Stimulated activated CD8-positive, alpha-beta memory T cell treated with anti-CD3 and anti-CD28 coated beads, Interleukin-7, amount 100 ng/mL, for 1 hour (primary cell): Measurements from ENCODE around the gene TBCCD1.
"Not testable (repeated sequence)": the region's sequence is repeated elsewhere in the genome, so short reads cannot be mapped to it uniquely, and the experiment has no call there.

Experiments
- DNase-seq, 2 donors: peaks; one replicate each; pipeline ENCODE4 v3.0.0-alpha.2; 2020; ENCODE audit warnings: low read depth in 2 of 2

Gene TBCCD1

DNA sequence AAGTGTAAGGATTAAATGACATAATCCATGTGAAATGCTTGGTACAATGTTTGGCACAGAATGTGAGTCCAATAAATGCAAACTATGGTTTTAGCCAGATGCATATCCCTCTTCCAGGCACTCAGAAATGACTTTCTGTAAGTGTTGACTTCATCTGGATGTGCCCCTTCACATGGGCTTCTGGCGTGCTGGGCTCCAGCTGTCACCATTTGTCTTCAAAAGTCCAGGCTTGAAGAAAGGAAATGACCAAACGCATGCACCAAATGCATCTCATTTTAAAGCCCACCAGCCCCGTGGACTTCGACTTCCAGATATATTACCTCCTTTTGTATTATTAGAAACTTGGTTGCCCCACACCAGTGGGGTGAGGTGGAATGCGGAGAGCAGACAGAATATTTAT is 46.7 kb downstream of the TBCCD1 start:
- no peak for DNase-seq

DNA sequence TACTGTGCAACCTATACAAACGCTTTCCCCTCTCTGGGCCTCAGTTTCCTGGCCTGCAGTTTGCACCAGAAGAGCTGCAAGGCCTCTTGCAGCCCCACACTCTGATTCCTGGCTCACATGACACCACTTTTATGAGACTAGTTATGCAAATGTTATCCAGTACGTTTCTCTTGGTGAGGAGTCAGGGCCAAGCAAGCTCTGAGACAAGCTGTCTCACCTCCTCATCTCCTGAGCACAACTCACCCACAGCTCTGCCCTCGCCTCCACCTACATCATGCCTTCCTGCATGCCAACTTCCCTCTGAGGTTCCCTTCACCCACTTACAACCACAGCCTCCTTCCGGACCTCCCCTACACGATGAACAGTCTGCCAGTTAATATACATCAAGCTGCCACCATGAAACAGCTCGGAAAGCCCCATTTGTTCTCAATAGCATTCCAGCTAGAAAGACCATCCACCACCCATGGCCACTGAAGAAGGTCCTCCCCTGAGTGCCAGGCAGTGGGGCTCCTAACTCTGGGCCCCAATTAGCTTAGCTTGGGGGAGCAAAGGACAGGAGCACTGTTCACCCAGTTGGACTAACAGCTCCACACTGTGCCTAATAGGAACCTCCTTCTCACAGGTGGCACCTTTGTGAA is 48.0 kb downstream of the TBCCD1 start:
- peak; percentile 14 to 24 for DNase-seq

DNA sequence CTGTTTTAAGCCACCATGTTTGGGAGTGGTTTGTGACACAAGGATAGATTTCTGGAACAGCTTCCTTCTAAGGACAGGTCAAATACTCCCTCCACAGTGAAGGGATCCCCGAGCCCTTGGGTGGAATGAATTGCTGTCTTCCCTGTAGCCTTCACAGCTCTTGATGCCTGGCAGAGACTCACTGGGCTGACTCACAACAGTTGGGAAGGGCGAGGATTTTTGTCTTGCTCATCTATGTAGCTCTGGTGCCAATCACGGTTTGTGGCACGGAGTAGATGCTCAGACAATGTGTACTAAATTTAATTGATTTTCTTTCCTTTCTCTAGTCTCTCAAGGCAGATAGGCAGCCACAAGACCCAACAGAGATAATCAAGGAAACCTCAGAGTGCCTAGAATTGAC is 49.9 kb downstream of the TBCCD1 start:
- no peak for DNase-seq

DNA sequence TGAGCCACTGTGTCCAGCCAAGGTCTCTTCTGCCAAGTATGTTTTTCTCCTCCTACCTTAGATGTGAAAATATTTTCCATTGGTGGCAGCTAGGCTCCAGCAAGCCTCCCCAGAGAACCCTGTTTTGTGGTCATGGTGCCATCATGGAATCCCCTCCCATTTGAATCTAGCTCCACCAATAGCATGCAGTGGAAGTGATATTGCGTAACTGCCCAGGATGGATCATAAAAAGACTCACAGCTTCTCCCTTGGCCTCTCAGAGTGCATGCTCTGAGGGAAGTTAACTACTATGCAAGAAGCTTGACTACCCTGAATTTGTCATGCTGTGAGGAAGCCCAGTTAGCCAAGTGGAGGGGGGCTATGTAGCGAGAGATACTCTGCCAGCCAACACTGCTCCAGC is 50.5 kb downstream of the TBCCD1 start:
- DNase-seq: no peak

DNA sequence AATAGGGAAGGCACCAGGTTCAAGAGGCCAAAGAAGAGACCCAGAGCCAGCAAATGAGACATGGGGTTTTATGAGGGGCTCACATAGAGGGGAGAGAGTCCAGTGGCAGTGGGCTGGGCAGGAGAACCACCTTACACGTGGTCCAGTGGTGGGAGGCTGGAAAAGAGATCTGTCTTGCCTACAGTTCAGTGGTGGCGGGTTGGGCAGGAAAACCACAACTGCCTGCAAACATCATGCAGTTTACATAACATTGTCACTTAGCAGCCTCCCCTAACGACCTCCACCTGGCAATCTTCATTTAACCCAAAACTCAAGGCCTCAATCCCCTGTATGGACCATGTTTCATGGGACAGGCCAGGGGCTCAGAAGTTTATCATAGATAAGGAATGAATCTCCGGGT is 52.0 kb downstream of the TBCCD1 start:
- no peak for DNase-seq

DNA sequence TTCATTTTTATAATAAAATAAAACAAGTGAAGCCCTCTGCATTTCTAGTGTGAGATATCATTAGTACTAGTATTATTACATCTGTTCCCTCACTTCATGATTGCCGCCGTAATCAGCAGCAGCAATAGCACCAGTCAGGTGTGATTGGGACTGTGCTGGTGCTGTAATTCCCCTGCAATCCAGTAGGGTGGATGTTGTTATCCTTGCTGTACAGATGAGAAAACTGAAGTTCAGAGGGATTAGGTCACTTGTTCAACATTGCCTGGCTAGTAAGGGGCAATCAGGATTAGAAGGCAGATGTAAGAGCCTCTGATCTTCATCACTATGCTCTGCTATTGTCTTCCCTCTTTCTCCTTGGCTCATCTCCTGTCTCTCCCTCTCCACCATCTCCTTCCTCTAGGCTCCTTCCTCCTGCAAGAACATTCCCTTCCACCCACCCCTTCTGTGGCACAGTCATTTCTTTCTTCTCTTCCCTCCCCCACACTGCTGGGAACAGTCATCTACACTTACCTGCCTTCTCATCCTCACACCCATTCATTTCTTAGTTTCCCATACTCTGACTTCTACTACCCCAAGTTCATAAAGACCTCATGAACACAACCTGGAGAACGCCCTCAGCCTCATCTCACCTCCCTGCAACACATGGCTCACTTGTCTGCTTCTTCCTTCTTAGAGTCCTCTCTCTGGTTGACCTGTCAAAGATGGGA is 52.7 kb downstream of the TBCCD1 start:
- DNase-seq: no peak

DNA sequence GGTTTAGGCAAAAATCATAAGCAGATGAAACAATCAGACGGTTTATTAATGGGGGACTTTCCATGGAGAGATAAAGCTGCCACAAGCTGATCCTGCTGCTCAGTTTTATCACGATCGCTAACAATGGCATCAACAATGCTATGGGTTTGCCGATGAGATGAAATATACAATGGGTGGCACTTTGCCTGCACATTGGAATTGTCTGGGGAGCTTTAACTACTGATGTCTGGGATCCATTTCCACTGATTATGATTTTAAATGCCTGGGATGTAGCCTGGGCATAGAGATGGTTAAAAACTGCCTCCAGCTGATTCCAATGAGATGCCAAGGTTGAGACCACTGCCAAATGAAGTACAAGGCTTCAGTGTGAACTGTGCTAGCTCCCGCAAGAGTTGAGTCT is 53.8 kb downstream of the TBCCD1 start:
- DNase-seq: no peak

DNA sequence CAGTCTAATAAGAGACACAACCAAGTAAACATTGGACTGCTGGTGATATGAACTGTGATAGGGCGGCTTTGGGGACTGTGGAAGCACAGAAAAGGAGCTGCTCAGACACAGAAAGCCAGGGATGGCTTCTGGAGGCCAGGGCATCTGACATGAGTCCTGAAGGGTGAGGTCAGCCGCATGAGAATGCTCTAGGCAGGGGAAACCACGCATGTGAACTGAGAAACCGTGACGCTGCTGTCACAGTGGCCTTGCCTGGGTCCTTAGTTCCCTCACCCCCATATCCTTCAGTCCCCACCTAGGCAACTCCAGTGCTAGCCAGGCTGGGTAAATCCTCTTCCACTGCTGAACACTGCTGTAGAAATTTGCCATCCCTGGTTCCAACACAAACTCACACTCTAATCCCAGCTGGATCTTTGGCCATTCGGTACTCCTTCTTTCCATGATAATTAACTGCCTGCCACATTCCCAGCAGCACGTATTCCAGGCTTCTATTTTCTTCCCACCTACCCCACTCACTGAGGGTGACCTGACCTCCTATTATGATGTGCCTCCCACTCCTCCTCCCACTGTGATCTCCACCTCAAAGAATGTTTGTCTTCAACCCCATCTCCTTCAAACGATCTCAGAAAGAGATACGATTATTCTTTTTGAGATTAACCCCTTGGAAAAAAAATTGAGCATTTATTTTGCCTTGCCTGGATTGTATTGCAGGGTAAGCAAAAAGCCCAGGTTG is 54.4 kb downstream of the TBCCD1 start:
- DNase-seq: no peak

DNA sequence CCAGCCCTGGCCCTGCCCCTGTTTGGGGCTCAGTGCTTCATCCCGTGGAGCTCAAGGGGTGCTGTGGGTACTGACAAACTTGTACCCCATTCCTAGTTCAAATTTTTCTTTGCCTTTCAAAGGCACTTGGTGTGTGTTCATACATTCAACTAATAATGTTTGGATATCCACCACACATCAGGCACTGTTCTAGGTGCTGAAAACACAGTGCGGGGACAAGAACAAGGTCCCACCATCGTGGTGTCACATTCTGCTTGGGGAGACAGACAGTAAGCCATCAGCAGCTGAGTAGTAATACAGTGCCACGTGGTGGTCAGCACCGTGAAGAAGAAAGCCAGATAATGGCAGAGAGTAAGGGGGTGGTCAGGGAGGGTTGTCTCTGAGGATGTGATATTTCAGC is 55.4 kb downstream of the TBCCD1 start:
- DNase-seq: no peak

DNA sequence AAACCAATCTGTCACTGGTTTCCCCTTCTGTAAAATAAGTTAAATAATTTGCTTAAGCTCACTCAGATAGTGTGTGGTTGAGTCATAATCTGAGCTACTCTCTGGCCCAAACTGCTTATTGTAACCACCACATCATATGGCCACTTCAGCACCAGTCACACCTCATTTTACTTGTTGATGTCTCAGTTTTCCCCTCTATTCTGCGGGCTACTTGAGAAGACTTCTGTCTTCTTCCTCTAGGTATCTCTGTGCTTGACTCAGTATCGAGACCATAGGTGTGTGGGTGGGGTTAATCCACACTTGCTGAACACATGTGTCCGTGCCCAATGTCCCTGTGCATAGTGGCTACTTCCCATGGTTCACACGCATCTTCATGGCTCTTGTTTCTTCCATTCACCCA is 55.9 kb downstream of the TBCCD1 start:
- no peak for DNase-seq

DNA sequence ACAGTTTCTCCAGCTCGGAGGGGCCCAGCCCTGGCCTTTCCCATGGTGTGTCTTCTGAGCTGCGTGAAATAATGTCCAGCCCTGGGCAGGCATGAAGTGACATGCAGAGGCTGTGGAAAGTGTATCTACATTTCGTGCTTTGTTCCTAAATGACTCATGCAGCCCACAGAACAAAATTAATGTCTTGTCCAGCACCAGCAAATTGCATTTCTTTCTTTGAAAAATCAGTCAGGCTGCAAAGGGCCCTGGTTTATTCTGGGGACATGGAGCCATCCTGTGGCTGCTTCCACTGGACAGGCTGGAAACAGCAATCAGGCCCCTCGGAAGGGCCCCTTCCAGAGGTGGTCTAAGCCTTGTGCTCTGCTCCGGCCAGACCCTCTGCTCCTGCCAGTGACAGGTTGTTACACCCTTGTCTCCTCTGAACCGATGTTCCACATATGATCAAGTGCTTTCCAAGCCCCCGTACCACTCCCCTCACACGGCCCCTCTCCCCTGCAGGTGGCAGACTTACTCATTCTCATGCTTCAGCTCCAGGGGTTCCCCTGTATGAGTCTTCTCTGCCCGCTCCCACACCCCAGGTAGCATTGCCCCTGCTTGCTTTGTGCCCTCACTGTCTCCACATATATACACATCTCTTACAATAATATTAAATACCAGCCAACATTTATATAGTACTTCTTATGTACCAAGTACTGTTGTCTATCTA is 56.6 kb downstream of the TBCCD1 start:
- DNase-seq: no peak

DNA sequence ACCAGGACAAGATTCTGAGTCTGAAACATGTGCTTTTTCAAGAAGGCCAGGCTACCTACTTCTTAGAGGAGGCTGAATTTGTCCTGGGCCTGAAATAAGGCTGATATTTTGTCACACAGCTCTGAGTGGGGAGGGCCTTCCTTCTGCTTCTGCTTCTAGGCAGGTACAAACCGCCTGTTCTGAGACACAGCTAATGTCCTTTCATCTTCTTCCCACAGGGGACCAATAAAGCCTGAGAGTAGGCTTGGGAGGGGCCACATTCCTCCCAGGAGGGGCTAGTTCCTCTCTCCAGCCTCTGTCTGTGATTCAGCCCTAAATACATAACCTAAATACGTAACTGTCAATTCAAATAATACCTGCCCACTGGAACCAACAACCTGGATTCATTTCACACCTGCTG is 57.7 kb downstream of the TBCCD1 start:
- DNase-seq: no peak

DNA sequence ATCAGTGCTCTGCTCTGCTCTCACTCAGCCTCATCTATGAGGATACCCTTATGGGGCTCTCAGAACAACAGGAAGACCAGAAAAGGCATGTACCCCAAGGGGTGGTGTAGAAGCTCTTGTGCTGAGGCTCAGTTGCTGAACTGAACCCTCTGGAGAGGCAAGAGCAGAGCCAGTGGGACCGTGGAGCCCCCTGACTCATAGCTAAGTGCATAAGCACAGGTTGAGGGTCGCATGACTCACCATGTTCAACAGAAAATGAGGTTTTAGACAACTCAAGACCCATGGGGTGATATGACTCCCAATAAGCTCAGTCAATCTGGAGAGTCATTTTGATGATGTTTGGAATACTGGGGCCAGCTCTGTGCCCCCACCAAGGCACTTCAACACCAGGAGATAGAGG is 60.3 kb downstream of the TBCCD1 start:
- DNase-seq: no peak

DNA sequence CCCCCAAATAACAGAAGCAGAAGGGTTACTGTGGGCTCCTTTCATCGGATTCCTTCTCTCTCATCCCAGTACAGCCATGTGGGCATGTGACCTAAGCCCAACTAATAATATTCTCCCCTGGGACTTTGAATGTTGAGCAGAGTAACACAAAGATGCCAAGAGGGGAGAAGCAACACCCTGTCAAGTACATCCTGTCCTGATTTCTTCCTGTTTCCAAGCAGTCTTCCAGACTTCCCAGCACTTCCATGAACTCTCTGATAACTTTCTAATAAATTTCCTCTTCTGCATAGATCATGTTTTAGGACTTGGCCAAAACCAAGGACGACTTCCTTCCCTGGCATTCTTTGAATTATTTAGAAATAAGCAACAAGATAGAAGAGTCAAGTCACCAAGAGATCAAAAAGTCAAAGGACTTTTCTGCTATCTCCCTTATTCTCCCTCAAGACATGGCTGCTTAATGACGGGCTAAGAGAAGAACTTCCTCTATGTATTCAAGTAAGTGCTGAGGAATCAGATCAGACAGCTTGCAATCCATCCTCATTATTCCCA is 60.9 kb downstream of the TBCCD1 start:
- DNase-seq: no peak

DNA sequence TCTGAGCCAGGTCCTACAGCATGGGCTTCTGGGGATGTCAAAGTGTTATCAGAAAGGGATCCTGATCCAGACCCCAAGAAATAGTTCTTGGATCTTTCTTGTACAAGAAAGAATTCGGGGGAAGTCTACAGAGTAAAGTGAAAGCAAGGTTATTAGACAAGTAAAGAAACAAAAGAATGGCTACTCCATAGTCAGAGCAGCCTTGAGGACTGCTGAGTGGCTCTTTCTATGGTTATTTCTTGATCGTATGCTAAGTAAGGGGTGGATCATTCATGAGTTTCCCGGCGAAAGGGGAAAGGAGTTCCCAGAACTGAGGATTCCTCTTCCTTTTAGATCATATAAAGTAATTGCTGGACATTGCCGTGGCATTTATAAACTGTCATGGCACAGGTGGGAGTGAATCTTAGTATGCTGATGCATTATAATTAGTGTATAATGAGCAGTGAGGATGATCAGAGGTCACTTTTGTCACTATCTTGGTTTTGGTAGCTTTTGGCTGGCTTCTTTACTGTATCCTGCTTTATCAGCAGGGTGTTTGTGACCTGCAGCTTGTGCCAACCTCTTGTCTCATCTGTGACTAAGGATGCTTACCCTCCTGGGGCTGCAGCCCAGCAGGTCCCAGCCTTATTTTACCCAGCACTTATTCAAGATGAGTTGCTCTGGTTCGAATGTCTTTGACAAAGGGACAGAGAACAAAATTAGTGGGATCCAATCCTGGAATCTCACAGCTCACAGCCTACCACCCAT is 64.0 kb downstream of the TBCCD1 start:
- no peak for DNase-seq

DNA sequence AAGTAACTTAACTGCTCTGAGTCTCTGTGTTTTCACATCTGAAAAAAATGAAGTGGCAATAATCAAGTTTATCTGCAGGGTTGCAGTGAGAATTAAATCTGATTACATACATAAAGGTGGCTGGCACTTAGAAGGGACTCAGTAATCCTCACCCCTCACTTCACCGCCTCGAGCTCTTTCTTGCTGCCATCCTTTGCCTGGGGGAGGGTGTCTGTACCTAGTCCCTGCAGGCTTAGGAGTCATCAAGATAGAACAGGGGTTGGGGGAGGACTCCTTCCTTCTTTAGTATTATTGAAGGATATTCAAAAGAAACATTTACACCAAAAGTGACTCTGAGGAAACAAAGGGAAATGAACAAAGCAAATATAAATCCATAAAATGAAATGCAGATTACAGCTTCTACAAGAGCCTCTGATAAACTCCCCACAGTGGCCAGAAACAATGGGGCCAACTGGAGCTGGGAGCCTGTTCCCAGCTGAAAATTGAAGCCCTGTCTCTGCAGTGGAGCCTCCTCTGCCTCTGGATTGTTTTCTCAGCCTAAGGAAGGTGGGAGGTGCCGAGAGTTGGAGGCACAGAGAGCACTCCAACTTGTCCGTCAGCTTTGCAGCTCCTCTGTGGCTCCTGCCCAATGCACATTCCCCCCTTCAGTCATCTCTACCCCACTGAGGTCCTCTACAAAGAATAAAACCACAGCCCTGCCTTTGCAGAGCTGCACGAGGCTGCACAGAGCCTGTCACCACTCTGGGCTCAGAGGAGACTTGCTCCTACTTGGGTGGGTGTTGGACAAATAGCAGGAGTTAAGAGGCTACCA is 64.8 kb downstream of the TBCCD1 start:
- no peak for DNase-seq

DNA sequence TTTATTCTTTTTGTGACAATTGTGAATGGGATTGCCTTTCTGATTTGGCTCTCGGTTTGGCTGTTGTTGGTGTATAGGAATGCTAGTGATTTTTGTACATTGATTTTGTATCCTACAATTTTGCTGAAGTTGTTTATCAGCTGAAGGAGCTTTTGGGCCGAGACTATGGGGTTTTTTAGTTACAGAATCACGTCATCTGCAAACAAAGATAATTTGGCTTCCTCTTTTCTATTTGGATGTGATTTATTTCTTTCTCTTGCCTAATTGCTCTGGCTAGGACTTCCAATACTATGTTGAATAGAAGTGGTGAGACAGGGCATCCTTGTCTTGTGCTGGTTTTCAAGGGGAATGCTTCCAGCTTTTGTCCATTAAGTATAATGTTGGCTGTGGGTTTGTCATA is 67.2 kb downstream of the TBCCD1 start:
- DNase-seq: not testable (repeated sequence)

DNA sequence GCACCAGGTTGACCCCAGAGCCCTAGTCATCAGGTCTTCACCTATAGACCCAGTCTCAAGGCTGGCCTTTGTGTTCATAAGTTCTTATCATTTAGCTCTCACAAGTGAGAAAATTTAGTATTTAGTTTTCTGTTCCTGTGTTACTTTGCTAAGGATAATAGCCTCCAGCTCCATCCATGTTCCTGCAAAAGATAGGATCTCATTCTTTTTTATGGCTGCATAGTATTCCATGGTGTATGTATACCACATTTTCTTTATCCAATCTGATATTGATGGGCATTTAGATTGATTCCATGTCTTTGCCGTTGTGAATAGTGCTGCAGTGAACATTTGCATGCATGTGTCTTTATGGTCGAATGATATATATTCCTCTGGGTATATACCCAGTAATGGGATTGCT is 69.1 kb downstream of the TBCCD1 start:
- DNase-seq: not testable (repeated sequence)

DNA sequence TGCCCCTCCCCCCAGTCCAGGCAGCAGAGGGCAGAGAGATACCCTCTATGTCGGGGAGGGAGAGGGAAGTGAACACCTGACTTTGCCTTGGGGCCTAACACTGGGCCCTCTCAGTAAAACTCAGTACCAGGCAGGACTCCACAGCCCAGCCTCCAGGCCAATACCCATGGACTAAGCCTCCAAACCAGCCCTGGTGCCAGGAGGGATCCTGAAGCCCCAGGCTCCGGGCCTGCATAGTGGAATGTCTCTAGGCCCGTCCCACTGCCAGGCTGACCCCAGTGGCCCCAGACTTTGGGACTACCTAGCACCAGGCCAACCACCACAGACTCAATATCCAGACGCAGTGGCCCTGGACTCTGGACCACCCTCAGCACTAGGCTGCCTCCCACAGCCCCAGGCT is 69.5 kb downstream of the TBCCD1 start:
- DNase-seq: no peak

DNA sequence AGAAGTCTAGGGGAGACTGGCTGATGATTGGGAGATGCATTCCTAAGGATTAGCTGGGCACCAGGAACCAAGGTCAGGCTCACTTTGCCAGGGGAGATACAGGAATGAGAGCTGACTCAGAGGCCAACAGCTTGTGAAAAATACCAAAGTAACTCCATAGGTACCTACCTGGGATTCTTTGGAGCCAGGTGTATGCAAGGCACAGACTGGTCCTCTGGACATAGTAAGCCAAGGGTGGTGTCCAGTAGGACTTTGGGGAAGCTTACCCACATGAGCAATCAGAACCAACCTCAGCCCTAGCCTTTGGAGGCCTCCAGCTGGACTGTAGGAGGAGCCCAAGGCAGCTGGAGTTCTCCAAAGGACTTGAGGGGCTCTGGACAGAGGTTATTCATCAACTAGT is 70.5 kb downstream of the TBCCD1 start:
- DNase-seq: no peak
